HG03196 (cell line): ENCODE measurements around the gene TNS3.
"Not testable (repeated sequence)": the region's sequence is repeated elsewhere in the genome, so short reads cannot be mapped to it uniquely, and the experiment has no call there.

Source experiments
- ATAC-seq: cut with Tn5 transposase; IDR thresholded peaks from one replicate; pipeline ENCODE4 v1.9.1; 2021; ENCODE audit not compliant: unreplicated experiment

The TNS3 gene

DNA sequence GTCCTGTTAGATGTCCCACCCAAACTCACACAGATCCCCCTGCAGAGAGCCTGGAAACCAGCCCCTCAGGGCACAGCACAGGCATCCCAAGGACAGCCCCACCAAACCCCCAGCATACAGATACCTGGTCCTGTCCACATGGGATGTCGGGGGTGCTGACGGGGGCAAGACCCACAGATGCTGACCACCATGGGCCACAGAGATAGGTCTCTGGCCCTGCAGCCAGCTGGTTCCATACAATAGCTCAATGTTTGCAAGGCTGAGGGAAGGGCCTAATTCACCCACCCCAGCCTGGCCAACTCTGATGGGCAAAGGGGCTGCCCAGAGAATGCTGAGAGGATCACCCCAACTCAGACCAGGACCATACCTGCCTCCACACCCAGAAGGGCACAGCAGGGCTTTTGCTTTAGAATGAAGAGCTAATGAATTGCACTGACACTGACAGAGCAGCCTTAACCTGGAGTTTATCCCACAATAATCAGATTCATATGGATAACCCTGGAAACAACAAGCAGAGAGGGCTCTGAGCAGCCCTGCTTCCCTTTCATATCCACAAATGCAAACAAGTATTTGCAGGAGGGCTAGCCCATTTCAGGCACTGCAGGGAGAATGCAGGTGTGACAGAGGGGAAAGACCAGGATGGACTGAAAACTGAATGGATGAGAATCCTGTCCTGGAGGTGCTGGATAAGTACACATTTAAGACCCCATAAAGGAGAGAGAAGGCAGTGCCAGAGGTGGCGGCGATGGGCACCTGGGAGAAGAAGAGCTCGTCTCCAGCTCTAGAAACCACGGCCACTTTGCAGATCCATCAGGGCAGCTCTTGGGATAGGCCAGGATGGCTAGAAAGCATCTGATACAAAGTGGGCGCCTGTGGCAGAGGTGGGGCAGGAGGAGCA lies 126.7 kb downstream of the TNS3 start:
- ATAC-seq: no peak

DNA sequence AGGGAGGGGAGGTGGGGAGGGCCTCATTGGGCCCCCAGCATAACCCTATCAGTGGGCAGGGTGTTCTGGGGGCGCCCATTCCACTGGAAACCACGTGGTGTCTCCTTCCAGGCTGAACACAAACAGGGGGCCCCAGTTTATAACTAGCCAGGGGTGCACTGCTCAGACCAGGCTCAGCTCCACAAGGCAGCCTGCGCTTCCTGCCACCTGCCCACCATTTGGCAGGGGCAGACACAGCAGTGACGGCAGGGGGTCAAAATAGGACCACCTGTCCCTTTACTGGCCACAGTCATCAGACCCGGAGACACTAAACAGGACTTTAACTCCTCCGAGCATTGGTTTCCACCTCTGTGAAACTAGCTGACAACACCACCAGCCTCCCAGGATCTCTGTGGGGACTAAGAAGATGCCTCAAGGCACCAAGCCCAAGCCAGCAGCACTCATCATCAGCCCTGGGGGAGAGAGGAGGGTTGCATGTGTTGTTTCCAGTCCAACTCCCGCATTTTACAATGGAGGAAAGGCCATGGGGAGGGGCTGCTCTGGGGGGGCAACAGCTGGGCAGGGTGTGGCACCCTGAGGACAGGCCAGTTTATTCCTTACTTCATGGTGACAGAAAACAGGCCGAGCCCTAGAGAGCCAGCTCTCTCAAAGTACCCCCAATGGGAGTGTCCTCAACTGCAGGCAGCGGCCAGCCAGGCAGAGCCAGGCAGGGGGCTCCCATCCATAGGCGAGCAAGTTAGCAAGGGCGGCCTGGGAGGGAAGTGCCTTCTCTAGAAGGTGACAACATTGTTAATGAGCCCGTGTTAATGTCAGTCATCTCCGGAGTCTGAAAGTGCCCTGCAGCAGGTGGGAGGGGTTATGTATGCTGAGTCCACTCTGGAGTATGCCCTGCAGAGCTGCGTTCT lies 127.6 kb downstream of the TNS3 start:
- ATAC-seq: no peak

DNA sequence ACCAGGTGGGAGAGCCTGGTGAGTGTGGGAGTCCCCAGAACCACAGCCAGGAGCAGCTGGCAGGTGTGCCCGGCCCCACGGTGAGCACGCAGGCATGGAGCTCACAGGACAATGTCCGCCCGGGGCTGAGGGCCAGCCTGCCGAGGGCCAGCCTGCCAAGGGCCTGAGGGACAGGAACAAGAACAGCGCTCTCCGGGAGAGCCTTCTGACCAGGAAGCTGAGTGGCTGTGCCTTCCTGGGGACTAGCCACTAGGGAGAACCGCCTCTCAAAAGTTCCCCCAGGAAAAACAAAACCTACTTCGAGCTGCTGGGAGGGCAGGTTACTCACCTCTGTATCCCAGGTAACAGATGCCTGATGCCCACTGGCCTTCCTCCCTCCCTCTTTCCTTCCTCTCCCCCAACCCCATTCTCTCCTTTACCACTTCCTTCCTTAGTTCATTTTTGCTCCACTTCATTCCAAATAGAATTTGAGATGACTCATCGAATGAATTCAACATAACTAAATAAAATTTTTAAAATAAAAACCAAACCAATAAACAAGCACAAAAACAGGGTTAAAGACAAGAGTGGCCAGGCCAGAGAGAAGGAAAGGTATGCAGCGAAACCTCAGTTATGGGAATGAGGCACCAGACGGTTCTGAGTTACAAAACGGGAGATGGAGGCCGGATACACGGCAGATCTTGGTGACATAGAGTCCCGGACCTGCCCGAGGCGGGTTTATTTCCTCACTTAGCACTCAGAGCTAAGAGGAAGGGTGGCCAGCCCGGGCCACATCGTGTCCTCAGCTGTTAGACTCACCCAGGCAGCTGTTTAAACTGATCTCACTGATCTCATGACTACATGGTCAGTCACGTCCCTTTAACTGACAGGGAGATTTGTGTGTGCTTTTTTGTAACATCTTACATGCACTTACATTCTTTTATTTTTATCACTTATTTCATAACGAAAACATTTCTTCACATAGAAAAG lies 128.5 kb downstream of the TNS3 start:
- ATAC-seq: no peak

DNA sequence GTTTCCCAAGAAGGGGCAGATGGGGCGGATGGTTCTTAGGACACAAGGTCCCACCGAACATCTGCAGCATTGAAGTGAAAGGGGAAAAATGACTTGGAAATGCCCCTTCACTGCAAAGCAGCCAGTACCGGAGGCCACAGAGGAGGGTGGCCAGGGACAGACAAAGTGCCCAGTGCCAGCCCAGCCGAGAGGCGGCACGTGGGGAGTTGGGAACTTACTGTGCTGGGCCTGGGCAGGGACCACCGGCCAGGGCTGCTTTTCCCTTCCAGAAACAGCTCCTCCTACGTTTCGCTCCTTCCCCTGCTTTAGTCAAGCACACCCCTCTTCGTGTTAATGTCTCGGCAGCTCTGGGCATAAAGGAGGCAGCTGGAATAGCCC lies 129.2 kb downstream of the TNS3 start:
- no peak for ATAC-seq

DNA sequence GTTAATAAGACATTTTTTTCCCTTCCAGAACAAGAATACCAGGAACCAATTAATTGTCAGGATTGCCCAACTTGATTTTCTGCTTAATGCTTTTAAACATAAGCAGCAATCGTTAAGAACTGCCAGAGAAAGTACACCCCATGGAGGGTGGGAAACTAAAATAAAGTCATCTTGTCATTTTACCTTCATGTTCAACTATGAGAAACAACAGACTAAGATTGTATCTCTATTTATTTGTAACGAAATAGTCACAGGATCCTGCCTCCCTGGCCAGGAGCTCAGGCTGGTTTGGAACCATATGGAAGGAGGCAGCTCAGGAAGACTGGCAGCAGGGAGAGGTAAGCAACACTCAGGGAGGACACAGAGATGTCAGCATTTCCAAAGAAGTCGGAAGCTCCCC lies 129.6 kb downstream of the TNS3 start:
- ATAC-seq: no peak

DNA sequence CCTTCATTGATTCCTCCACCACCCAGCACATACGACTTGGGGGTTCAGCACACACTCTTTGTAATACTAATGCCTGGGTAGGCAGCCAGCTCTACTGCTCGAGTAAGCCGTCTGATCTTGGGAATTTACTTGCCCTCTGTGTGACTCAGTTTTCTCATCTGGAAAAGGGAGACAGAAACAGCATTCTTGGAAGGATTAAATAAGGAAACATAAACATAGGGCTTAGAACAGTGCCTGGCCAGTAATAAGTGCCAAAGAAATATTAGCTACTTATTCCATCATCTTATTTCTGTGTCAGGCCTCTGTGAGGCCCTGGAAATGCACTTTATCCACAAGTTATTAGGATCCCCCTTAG lies 130.1 kb downstream of the TNS3 start:
- no peak for ATAC-seq

DNA sequence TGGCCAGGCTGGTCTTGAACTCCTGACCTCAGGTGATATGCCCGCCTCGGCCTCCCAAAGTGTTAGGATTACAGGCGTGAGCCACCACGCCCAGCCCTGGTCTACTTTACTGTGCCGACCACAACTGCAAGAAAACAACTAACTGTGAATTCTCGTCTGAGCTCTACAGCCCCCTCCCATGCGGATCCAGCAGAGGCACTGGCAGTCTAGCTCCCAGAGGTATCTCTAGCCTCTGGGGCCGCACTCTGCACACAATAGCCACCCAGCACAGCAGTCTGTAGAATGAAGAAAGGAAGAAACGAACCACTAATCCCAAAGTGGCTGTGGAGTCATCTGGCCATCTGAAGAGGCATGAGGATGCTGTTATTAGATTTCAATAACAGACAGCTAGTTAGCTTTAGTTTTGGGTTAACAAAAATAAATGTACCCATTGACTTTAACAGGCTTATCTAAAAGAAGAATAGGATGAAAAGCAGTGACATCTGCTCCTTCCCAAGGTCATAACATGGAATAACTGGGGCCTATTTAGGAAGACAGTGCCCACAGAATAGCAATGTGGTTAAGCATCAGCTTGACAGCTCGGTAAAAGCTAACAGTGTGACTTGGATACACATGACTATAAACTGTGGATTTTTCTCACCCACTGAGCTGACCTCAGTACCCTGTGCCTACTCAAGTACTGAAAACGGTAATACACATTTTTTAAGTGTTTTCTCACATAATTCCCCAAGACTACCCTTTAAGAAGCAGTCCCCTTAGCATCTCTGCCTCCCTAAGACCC lies 131.9 kb downstream of the TNS3 start:
- no peak for ATAC-seq

DNA sequence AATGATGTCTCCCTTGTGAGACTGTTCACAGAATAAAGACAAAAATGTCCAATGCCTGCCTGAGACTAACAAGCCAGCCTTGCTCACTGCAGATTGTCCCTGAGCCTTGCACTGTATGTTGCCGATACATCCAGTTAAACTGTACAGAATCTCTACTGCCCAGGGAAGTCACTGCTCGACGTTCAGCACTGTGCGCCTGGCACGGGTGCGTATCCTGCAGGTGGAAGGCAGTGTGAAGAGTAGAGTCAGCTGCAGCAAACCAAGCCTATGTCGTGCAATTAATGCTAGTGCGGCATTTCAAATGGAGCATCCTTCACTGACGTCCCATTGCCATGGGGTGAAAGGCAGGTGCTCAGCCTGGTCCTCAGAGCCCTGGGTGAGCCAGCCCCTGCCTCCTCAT lies 132.9 kb downstream of the TNS3 start:
- ATAC-seq: no peak

- no peak for ATAC-seq
Observed at GRCh38 chr7:47447621-47448349, 134.1 kb downstream of the TNS3 start.

DNA sequence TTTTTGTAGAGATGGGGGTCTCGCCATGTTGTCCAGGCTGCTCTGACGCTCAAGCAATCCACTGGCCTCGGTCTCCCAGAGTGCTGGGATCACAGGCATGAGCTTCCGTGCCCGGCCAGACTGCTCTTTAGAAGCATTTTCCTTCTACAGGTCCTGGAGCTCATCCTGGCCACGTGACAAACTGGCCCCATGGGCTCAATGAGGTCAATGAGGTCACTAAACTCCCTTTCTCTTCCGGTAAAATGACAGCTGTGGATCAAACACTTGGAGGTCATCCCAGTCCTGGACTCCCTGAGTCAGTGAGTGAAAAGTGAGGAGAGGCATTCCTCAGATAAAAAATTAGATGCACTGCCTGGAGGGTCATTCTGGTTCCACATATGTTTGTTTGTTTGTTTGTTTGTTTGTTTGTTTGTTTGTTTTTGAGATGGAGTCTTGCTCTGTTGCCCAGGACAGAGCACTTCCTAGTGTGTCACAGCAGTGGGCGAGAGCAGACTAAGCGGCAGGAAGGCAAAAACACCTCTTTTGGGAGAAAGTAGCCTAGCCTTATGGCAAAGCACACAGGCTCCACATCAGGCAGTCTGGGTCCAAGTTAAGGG lies 134.9 kb downstream of the TNS3 start:
- no peak for ATAC-seq

DNA sequence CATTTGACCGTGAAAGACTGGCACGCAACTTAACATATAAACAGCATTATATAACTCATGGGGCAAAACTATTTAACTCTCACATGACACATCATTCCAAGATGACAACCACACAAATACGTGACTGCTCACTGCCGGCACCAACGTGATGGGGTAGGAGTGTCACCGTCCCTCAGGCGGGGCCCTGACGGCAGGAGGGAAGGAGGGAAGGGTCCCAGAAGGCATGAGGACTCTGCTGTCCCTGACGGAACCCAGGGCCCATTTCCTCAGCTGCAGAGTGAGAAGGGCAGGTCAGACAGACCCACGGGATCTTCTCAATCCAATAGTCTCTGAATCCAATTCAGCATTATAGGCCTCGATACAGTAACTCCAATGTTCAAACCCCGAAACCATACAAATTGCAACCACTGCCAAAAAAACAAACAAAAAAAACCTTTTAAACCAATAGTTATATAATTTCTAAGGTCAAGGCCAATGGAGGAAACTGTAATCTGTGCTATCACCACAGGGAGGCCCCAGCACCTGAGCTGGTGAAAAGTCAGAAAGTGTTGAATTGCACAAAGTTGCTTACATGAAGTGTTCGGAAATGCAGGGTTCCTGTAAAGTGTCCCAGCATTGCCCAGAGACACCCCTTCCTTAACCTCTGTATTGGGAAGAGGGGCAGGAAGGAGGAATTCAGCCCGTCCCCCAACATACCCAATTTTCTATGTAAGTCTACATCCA lies 137.4 kb downstream of the TNS3 start:
- ATAC-seq: no peak

GRCh38 chr7:47443049-47443448 lies 138.9 kb downstream of the TNS3 start:
- ATAC-seq: no peak

DNA sequence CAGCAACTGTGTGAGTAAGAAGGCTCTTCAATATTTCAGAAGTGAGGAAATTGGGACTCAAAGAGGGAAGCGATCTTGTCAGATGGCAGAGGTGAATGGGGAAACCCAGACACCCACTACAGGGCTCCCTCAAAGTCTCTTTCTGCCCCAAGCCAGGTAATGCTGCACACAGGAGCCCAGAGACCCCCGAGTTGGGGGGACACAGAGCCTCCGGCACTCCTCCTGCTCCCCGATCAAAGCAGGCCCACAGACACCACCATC lies 139.4 kb downstream of the TNS3 start:
- ATAC-seq: no peak

DNA sequence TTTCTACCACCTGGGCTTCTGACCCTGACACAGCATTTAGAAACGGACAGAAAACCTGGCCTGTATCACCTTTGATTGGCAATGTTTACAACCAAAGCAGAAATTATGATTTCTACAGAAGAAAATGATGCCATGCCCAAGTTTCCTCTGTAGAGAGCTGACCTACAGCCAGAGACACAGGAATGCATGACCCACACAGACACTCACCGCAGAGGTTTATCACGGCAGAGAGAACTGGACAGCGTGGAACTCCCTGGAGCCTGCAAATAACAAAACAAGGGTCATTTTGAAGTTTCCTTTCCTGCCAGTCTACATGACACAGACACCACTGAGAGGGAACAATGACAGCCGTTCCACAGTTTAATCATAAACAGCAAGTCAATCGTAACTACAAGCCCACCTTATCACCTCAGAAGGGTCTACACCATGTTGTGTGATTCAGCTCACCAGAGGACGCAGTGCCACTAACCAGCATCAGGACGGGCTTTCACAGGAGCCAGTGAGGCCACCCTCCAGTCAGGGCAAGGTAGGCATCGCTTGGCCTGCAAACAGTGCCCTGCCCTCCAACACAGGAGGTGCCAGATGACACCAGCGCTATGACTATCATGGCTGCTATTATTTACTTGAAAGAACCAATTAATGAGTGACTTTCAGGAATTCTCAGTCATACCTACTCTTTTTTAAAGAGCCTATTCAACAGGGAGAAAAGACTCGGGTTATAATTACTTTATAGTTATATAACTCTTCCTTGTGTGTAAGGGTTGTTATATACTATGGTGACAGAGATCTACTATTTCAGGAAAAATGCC lies 139.9 kb downstream of the TNS3 start:
- no peak for ATAC-seq

GRCh38 chr7:47441048-47441447 lies 140.9 kb downstream of the TNS3 start:
- ATAC-seq: not testable (repeated sequence)

GRCh38 chr7:47440320-47440719 lies 141.6 kb downstream of the TNS3 start:
- no peak for ATAC-seq

DNA sequence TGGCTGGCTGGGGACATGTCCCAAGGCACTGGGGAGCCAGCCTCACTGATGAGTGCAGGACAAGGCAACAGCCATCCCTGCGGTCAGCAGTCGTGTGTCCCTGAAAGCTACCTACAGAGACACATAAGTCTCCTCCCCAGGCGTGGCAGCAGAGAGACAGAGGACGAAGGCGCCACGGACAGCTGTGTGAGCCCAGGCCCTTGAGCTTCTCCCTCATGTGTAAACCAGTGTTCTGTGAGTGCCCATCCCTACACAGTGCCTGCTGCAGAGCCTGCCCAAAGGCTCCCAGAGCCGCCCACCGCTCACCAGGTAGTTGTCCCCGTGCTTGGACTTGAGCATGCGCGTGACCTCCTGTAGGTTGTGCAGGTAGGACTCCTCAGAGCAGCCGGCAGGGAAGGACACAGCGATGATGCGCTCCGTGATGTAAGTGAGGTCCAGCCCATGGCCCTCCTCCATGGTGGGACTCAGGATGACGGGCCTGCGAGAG lies 142.7 kb downstream of the TNS3 start:
- no peak for ATAC-seq
